Caco-2 (cell line): ENCODE data around the gene FGFR4. TPM values are rescaled to one million over a fixed set of nuclear protein-coding genes. Genes with fewer than 3 reads are reported as not detected.

Experiments used
- BruUV-seq: library from RNA; stranded (reverse); fragments of 400-500 nt; replicated peaks from 2 replicates; lab custom pipeline; 2021; lab: Mats Ljungman, UMichigan
- CTCF ChIA-PET: fragments of 300-600 bp; sonication (Branson Sonifier 250); formaldehyde crosslinking; loops from one replicate; lab custom pipeline; 2022; ENCODE audit warnings: antibody characterized with exemption; lab: Charles Lee
- POLR2A ChIA-PET: fragments of 300-600 bp; sonication (Branson Sonifier 250); formaldehyde crosslinking; loops from one replicate; lab custom pipeline; 2022; ENCODE audit warnings: antibody characterized with exemption; lab: Charles Lee
- DNase-seq, 2 experiments: peaks; one replicate each; pipeline versions ENCODE4 v3.0.0 to v3.0.0-alpha.2; 2020 to 2022
- H3K27me3 ChIP-seq: replicated peaks from 2 replicates; pipeline ENCODE4 v1.6.0; 2011; ENCODE audit warnings: low read length; ENCODE audit not compliant: control insufficient read depth, insufficient read depth
- H3K36me3 ChIP-seq: 2 replicates; pipeline ENCODE4 v1.5.1; 2011; ENCODE audit warnings: low read length; ENCODE audit not compliant: control insufficient read depth, insufficient read depth
- H3K4me1 ChIP-seq: fragments of 250-450 bp; sonication (Bioruptor Pico); 2 replicates; pipeline ENCODE4 v1.5.1; 2020; ENCODE audit warnings: mild to moderate bottlenecking
- H3K4me3 ChIP-seq: 2 replicates; pipeline ENCODE4 v1.5.1; 2011; ENCODE audit warnings: low read depth, mild to moderate bottlenecking, control low read depth, low read length
- H3K9me3 ChIP-seq: fragments of 250-450 bp; sonication (Bioruptor Pico); 2 replicates; pipeline ENCODE4 v1.5.1; 2020; ENCODE audit warnings: mild to moderate bottlenecking, moderate library complexity
- H3K27ac Mint-ChIP-seq: one replicate; pipeline ENCODE4 v1.8.0; 2022; ENCODE audit warnings: mixed read lengths; ENCODE audit not compliant: unreplicated experiment
- H3K27me3 Mint-ChIP-seq: one replicate; pipeline ENCODE4 v1.8.0; 2022; ENCODE audit warnings: mixed read lengths; ENCODE audit not compliant: insufficient read depth, unreplicated experiment
- H3K36me3 Mint-ChIP-seq: one replicate; pipeline ENCODE4 v1.8.0; 2022; ENCODE audit warnings: mild to moderate bottlenecking, mixed read lengths; ENCODE audit not compliant: insufficient read depth, unreplicated experiment
- H3K4me1 Mint-ChIP-seq: one replicate; pipeline ENCODE4 v1.8.0; 2022; ENCODE audit warnings: low read depth, mixed read lengths; ENCODE audit not compliant: unreplicated experiment
- H3K4me3 Mint-ChIP-seq: one replicate; pipeline ENCODE4 v1.8.0; 2022; ENCODE audit warnings: mild to moderate bottlenecking, moderate library complexity, mixed read lengths; ENCODE audit not compliant: unreplicated experiment
- H3K9me3 Mint-ChIP-seq: one replicate; pipeline ENCODE4 v1.8.0; 2022; ENCODE audit warnings: mixed read lengths; ENCODE audit not compliant: unreplicated experiment
- intact Hi-C: fragments of 100-400 bp; cut with micrococcal nuclease; formaldehyde crosslinking; loops from one replicate; pipeline ENCODE4 v1.10.0; 2022; ENCODE audit not compliant: unreplicated experiment
- total RNA-seq: library from RNA; stranded (reverse); gene quantifications from 2 replicates; pipeline ENCODE4 v1.2.3, GENCODE V29; 2022
- TF ChIP-seq, protein P1 (sequence below), 2 experiments: fragments of 200-600 bp in 1 of 2; IDR thresholded peaks; 1 replicate in 1 of 2; 2 replicates in 1 of 2; pipeline versions ENCODE4 v1.5.1 to v1.8.0; 2011 to 2022; ENCODE audit warnings: antibody characterized with exemption in 1 of 2, control low read depth in 1 of 2, inconsistent platforms in 1 of 2, low read depth in 1 of 2, low read length in 1 of 2, mild to moderate bottlenecking in 1 of 2, moderate library complexity in 1 of 2; ENCODE audit not compliant: insufficient read depth in 1 of 2, severe bottlenecking in 1 of 2, unreplicated experiment in 1 of 2

Gene FGFR4
- total RNA-seq, 1 experiment from 2014 or later: 190 TPM

DNA sequence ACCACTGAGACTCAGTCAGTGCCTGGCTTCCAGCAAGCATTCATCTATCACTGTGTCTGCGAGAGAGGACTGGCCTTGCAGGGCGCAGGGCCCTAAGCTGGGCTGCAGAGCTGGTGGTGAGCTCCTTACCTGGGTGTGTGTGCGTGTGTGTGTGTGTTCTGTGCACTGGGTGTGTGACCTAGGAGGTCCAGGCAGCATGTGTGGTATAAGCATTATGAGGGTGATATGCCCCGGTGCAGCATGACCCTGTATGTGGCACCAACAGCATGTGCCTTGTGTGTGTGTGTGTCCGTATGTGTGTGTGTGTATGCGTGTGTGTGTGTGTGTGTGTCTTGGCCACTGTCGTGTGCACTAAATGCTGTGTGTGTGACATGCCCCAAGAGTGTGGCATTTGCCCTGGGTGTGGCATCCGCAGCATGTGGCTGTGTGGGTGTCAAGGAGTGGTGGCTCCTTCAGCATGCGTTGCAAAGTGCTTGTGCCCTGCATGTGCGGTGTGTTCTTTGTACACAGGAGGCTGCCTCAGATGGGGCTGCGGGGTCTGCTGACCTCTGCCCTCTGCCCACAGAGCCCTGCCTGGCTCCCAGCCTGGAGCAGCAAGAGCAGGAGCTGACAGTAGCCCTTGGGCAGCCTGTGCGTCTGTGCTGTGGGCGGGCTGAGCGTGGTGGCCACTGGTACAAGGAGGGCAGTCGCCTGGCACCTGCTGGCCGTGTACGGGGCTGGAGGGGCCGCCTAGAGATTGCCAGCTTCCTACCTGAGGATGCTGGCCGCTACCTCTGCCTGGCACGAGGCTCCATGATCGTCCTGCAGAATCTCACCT is 3.3 kb downstream of the FGFR4 start:
- Mint-ChIP-seq H3K36me3 (peaks cover 52% of the 10 kb centered on the region), H3K4me3 (no peak overlapping the region), H3K27me3 (no peaks in the 10 kb centered on the region), H3K4me1 (peaks cover 18% of the 10 kb centered on the region), H3K9me3 (no peaks in the 10 kb centered on the region), H3K27ac (peak overlapping the region; percentile 39)
- no TSS peak for BruUV-seq
- CTCF ChIA-PET: no interaction called here
- intact Hi-C loops: no loop called here
- H3K4me1 ChIP-seq: peaks cover 37% of the 10 kb centered on the region
- no peaks in the 10 kb centered on the region for H3K27me3 ChIP-seq
- DNase-seq: no peak
- POLR2A ChIA-PET: no interaction called here
- no peak overlapping the region for H3K4me3 ChIP-seq
- H3K36me3 ChIP-seq: peaks cover 16% of the 10 kb centered on the region
- no peaks in the 10 kb centered on the region for H3K9me3 ChIP-seq
- TF ChIP-seq, protein P1, sequence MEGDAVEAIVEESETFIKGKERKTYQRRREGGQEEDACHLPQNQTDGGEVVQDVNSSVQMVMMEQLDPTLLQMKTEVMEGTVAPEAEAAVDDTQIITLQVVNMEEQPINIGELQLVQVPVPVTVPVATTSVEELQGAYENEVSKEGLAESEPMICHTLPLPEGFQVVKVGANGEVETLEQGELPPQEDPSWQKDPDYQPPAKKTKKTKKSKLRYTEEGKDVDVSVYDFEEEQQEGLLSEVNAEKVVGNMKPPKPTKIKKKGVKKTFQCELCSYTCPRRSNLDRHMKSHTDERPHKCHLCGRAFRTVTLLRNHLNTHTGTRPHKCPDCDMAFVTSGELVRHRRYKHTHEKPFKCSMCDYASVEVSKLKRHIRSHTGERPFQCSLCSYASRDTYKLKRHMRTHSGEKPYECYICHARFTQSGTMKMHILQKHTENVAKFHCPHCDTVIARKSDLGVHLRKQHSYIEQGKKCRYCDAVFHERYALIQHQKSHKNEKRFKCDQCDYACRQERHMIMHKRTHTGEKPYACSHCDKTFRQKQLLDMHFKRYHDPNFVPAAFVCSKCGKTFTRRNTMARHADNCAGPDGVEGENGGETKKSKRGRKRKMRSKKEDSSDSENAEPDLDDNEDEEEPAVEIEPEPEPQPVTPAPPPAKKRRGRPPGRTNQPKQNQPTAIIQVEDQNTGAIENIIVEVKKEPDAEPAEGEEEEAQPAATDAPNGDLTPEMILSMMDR (IDR thresholded peaks at IDR 0.05; ENCODE audit: insufficient read depth in 1 of 2, low read depth in 1 of 2, low read length in 1 of 2, severe bottlenecking in 1 of 2, unreplicated experiment in 1 of 2): no peak

DNA sequence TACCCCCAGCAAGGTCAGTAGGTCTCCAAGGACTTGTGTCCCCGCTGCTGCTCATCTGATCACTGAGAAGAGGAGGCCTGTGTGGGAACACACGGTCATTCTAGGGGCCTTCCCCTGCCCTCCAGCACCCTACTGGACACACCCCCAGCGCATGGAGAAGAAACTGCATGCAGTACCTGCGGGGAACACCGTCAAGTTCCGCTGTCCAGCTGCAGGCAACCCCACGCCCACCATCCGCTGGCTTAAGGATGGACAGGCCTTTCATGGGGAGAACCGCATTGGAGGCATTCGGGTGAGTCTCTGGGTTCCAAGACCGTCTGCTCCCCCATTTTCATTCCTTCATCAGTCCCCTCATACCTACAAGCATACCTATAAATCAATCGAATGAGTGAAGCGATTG is 4.1 kb downstream of the FGFR4 start:
- BruUV-seq: no TSS peak
- no peak overlapping the region for H3K4me3 ChIP-seq
- no peaks in the 10 kb centered on the region for H3K9me3 ChIP-seq
- CTCF ChIA-PET: no interaction called here
- no peaks in the 10 kb centered on the region for H3K27me3 ChIP-seq
- H3K27me3 Mint-ChIP-seq: no peaks in the 10 kb centered on the region
- intact Hi-C loops: no loop called here
- peaks cover 60% of the 10 kb centered on the region for H3K36me3 Mint-ChIP-seq
- DNase-seq: no peak
- no peaks in the 10 kb centered on the region for H3K9me3 Mint-ChIP-seq
- H3K4me3 Mint-ChIP-seq: no peak overlapping the region
- peaks cover 16% of the 10 kb centered on the region for H3K36me3 ChIP-seq
- no peak overlapping the region for H3K27ac Mint-ChIP-seq
- H3K4me1 ChIP-seq: peaks cover 31% of the 10 kb centered on the region
- POLR2A ChIA-PET: no interaction called here
- H3K4me1 Mint-ChIP-seq: peaks cover 18% of the 10 kb centered on the region
- TF ChIP-seq, protein P1 (IDR thresholded peaks at IDR 0.05; ENCODE audit: insufficient read depth in 1 of 2, low read depth in 1 of 2, low read length in 1 of 2, severe bottlenecking in 1 of 2, unreplicated experiment in 1 of 2): no peak

DNA sequence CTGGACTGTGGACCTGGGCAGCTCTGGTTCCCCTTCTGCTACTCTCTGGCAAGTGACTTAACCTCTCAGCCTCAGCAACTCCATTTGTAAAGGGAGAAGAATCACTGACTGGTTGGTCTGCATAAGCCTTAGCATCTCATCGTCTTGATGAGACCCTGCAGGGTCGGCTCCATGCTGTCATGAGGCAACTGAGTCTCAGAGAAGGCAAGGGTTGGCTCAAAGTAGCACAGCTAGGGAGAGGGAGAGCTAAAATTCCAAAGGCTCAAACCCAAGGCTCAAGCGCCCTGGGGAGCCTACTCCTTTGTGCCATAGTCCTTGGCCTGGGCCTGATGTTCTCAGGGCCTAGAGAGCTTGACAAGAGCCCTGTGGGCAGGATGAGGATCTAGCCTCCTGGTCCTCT is 4.5 kb downstream of the FGFR4 start:
- H3K4me1 Mint-ChIP-seq: peaks cover 14% of the 10 kb centered on the region
- Histone ChIP-seq H3K9me3 (no peaks in the 10 kb centered on the region), H3K4me1 (peaks cover 26% of the 10 kb centered on the region), H3K27me3 (no peaks in the 10 kb centered on the region), H3K4me3 (no peak overlapping the region), H3K36me3 (peaks cover 16% of the 10 kb centered on the region)
- H3K27ac Mint-ChIP-seq: no peak overlapping the region
- TF ChIP-seq, protein P1 (IDR thresholded peaks at IDR 0.05; ENCODE audit: insufficient read depth in 1 of 2, low read depth in 1 of 2, low read length in 1 of 2, severe bottlenecking in 1 of 2, unreplicated experiment in 1 of 2): no peak
- H3K27me3 Mint-ChIP-seq: no peaks in the 10 kb centered on the region
- DNase-seq: no peak
- H3K36me3 Mint-ChIP-seq: peaks cover 64% of the 10 kb centered on the region
- no peaks in the 10 kb centered on the region for H3K9me3 Mint-ChIP-seq
- POLR2A ChIA-PET: no interaction called here
- H3K4me3 Mint-ChIP-seq: no peak overlapping the region
- CTCF ChIA-PET: no interaction called here
- intact Hi-C loops: no loop called here
- BruUV-seq: no TSS peak
